B cell (primary cell): ENCODE data around the gene CYTH2. TPM values are rescaled to one million over a fixed set of nuclear protein-coding genes. Genes with fewer than 3 reads are reported as not detected.

ENCODE experiments used
- ATAC-seq: fragments of 200-7000 bp; cut with Tn5 transposase; one replicate; pipeline ENCODE4 v1.10.0; 2021; ENCODE audit warnings: low read depth, mild to moderate bottlenecking, moderate number of reproducible peaks, moderate library complexity
- CTCF ChIA-PET: fragments of 350-600 bp; sonication (Branson Sonifier 250); formaldehyde crosslinking; loops from one replicate; lab custom pipeline; 2021; ENCODE audit warnings: antibody characterized with exemption, inconsistent platforms; lab: Charles Lee
- POLR2A ChIA-PET: fragments of 350-600 bp; sonication (Branson Sonifier 250); formaldehyde crosslinking; loops from one replicate; lab custom pipeline; 2021; ENCODE audit warnings: antibody characterized with exemption; lab: Charles Lee
- DNase-seq: peaks from one replicate; pipeline ENCODE4 v3.0.0; 2013
- H2AFZ ChIP-seq: 2 replicates; pipeline ENCODE4 v1.6.1; 2012; ENCODE audit warnings: mild to moderate bottlenecking, low read depth, low read length; ENCODE audit not compliant: insufficient read depth, poor library complexity, severe bottlenecking
- H3K27ac ChIP-seq, 2 donors: 1 replicate in 1 of 2; 2 replicates in 1 of 2; pipeline ENCODE4 v1.5.1; 2012 to 2013; ENCODE audit warnings: low read length in 2 of 2, mild to moderate bottlenecking in 2 of 2, moderate library complexity in 1 of 2
- H3K27me3 ChIP-seq, 4 experiments: fragments of 200-600 bp in 1 of 4; sonication (generic) in 1 of 4; replicated peaks in 1 of 4; 1 replicate in 2 of 4; 2 replicates in 2 of 4; pipeline versions ENCODE4 v1.6.1 to v1.7.0; 2013 to 2016; ENCODE audit warnings: low read length in 3 of 4, mild to moderate bottlenecking in 2 of 4, mixed read lengths in 1 of 4, moderate library complexity in 1 of 4; ENCODE audit not compliant: insufficient read depth in 4 of 4, control insufficient read depth in 3 of 4; ENCODE audit errors: control extremely low read depth in 1 of 4
- H3K36me3 ChIP-seq, 2 experiments: replicated peaks in 1 of 2; 1 replicate in 1 of 2; 2 replicates in 1 of 2; pipeline versions ENCODE4 v1.6.1 to v1.7.1; 2013; ENCODE audit warnings: low read length in 1 of 2; ENCODE audit not compliant: insufficient read depth in 2 of 2, control insufficient read depth in 1 of 2; ENCODE audit errors: control extremely low read depth in 1 of 2, extremely low read depth in 1 of 2
- H3K4me1 ChIP-seq, 2 donors: fragments of 200-600 bp in 1 of 2; sonication (generic) in 1 of 2; 1 replicate in 1 of 2; 2 replicates in 1 of 2; pipeline versions ENCODE4 v1.5.1 to v1.6.1; 2013 to 2017; ENCODE audit warnings: low read length in 2 of 2; ENCODE audit not compliant: control insufficient read depth in 2 of 2, insufficient read depth in 2 of 2
- H3K4me2 ChIP-seq: replicated peaks from 2 replicates; pipeline ENCODE3; 2012; ENCODE audit warnings: mild to moderate bottlenecking, low read depth, low read length; ENCODE audit not compliant: poor library complexity, severe bottlenecking
- H3K4me3 ChIP-seq, 5 experiments: fragments of 200-600 bp in 1 of 5; sonication (generic) in 1 of 5; 1 replicate in 3 of 5; 2 replicates in 2 of 5; pipeline versions ENCODE4 v1.5.1 to v1.7.0; 2011 to 2016; ENCODE audit warnings: low read length in 4 of 5, mild to moderate bottlenecking in 4 of 5, low read depth in 2 of 5, control low read depth in 1 of 5, moderate library complexity in 1 of 5; ENCODE audit not compliant: insufficient read depth in 1 of 5; ENCODE audit errors: control extremely low read depth in 1 of 5, extremely low read depth in 1 of 5
- H3K79me2 ChIP-seq: fragments of 200-600 bp; sonication (generic); one replicate; pipeline ENCODE4 v1.6.0; 2016; ENCODE audit warnings: low read length; ENCODE audit not compliant: control insufficient read depth, insufficient read depth
- H3K9ac ChIP-seq: fragments of 200-600 bp; sonication (generic); 2 replicates; pipeline ENCODE4 v1.6.1; 2017; ENCODE audit warnings: mild to moderate bottlenecking, low read length, moderate library complexity
- H3K9me3 ChIP-seq, 3 donors: one replicate each; pipeline versions ENCODE4 v1.6.1 to v1.7.1; 2013; ENCODE audit warnings: low read length in 2 of 3; ENCODE audit not compliant: control insufficient read depth in 2 of 3, insufficient read depth in 1 of 3; ENCODE audit errors: control extremely low read depth in 1 of 3
- H4K20me1 ChIP-seq: 2 replicates; pipeline ENCODE4 v1.6.0; 2012; ENCODE audit warnings: mild to moderate bottlenecking, low read length; ENCODE audit not compliant: insufficient read depth, control insufficient read depth, poor library complexity, severe bottlenecking
- H3K27ac Mint-ChIP-seq: one replicate; pipeline ENCODE4 v1.8.0; 2021; ENCODE audit warnings: mixed read lengths
- H3K27me3 Mint-ChIP-seq: one replicate; pipeline ENCODE4 v1.8.0; 2021; ENCODE audit warnings: mixed read lengths
- H3K4me1 Mint-ChIP-seq: one replicate; pipeline ENCODE4 v1.8.0; 2021; ENCODE audit warnings: mixed read lengths
- H3K4me3 Mint-ChIP-seq: one replicate; pipeline ENCODE4 v1.8.0; 2021; ENCODE audit warnings: mixed read lengths
- H3K9me3 Mint-ChIP-seq: one replicate; pipeline ENCODE4 v1.8.0; 2022; ENCODE audit warnings: mixed read lengths; ENCODE audit not compliant: insufficient read depth
- CTCF ChIP-seq: fragments of 200-600 bp; IDR thresholded peaks from one replicate; pipeline ENCODE4 v1.8.0; 2022; ENCODE audit warnings: antibody characterized with exemption, mild to moderate bottlenecking
- EZH2 ChIP-seq: IDR thresholded peaks from 2 replicates; pipeline ENCODE4 v1.6.1; 2012; ENCODE audit warnings: borderline replicate concordance, low read depth, mild to moderate bottlenecking, moderate library complexity, low read length; ENCODE audit not compliant: insufficient read depth, poor library complexity, severe bottlenecking
- WGBS: methylation state at CpG from one replicate; pipeline ENCODE4 v1.1.5; 2013; ENCODE audit warnings: missing lambda C conversion rate; ENCODE audit not compliant: insufficient coverage; 5-methylcytosine and 5-hydroxymethylcytosine counted together
- intact Hi-C: fragments of 100-400 bp; cut with micrococcal nuclease; formaldehyde crosslinking; loops from one replicate; pipeline ENCODE4 v1.10.0; 2022
- polyA plus RNA-seq: library from polyadenylated mRNA; depleted of rRNA; stranded (reverse); fragments of >200 nt; gene quantifications from 2 replicates; pipeline ENCODE4 v1.2.3, GENCODE V29; 2012
- total RNA-seq, 2 donors: library from RNA; stranded (reverse); fragments of 120-200 nt in 1 of 2; gene quantifications; 1 replicate in 1 of 2; 2 replicates in 1 of 2; pipeline versions ENCODE4 v1.2.3 to v1.2.4, GENCODE V29; 2013 to 2022

The CYTH2 gene
- total and polyA plus RNA-seq, 2 donors (not counting 1 experiment from before 2014, with no cell fraction given): 40.7 to 56.0 TPM

GRCh38 chr19:48478339-48479256 lies 9.4 kb downstream of the CYTH2 start:
- no peak overlapping the region for H3K4me3 ChIP-seq
- no peak overlapping the region for H2AFZ ChIP-seq
- Mint-ChIP-seq H3K27ac (no peak overlapping the region), H3K9me3 (no peaks in the 10 kb centered on the region), H3K27me3 (no peaks in the 10 kb centered on the region), H3K4me3 (no peak overlapping the region), H3K4me1 (peaks cover 16% of the 10 kb centered on the region)
- no peak overlapping the region for H3K9ac ChIP-seq
- peaks cover 0 to 4% (median 0%) of the 10 kb centered on the region in 3 donors for H3K9me3 ChIP-seq
- DNase-seq (no peak), ATAC-seq (no peak)
- WGBS: 91% methylated on average over 17 of the region's 29 CpGs
- H3K36me3 ChIP-seq: peaks cover 0 to 20% of the 10 kb centered on the region in 2 experiments
- intact Hi-C loops: no loop called here
- H4K20me1 ChIP-seq: no peaks in the 10 kb centered on the region
- no peaks in the 10 kb centered on the region for H3K79me2 ChIP-seq
- H3K27ac ChIP-seq: no peak overlapping the region
- H3K4me1 ChIP-seq: peaks cover 4 to 13% of the 10 kb centered on the region in 2 donors
- no peak overlapping the region for H3K4me2 ChIP-seq
- ChIA-PET POLR2A (interaction anchor here (0.6 to 0.8 kb wide), 2 partner anchors 24 to 349 kb away, joined by 3 to 6 read pairs; no protein-coding TSS in a partner anchor), CTCF (interaction anchor here (3.3 kb wide), 1 partner anchor 11 kb away, joined by 23 read pairs; no protein-coding TSS in a partner anchor)
- H3K27me3 ChIP-seq: no peaks in the 10 kb centered on the region
- no peak for TF ChIP-seq CTCF
- TF ChIP-seq EZH2: no peak

- ATAC-seq (no peak), DNase-seq (no peak)
- POLR2A ChIA-PET: no interaction called here
- no peak for TF ChIP-seq EZH2
- no peak for TF ChIP-seq CTCF
- intact Hi-C loops: no loop called here
- Histone ChIP-seq H3K27me3 (no peaks in the 10 kb centered on the region), H3K36me3 (peaks cover 0 to 13% of the 10 kb centered on the region in 2 experiments), H3K4me2 (no peak overlapping the region), H2AFZ (no peak overlapping the region), H3K4me1 (peaks cover 4 to 13% of the 10 kb centered on the region in 2 donors), H3K4me3 (no peak overlapping the region), H3K79me2 (no peaks in the 10 kb centered on the region), H4K20me1 (no peaks in the 10 kb centered on the region), H3K27ac (no peak overlapping the region), H3K9ac (no peak overlapping the region), H3K9me3 (peaks cover 0 to 4% (median 0%) of the 10 kb centered on the region in 3 donors)
- H3K9me3 Mint-ChIP-seq: no peaks in the 10 kb centered on the region
- CTCF ChIA-PET: interaction anchor here (3.3 kb wide), 1 partner anchor 10 kb away, joined by 23 read pairs; no protein-coding TSS in a partner anchor
- peak overlapping the region; percentile 62 for H3K27ac Mint-ChIP-seq
- 91% methylated on average over 7 of the region's 7 CpGs for WGBS
- H3K4me1 Mint-ChIP-seq: peaks cover 16% of the 10 kb centered on the region
- peak overlapping the region; percentile 84 for H3K4me3 Mint-ChIP-seq
- H3K27me3 Mint-ChIP-seq: no peaks in the 10 kb centered on the region
These were observed 10.5 kb downstream of the CYTH2 start for GRCh38 chr19:48479686-48480085.
